Ovary (tissue), 9 donors: ENCODE data around the gene HIVEP3. TPM values are rescaled to one million over a fixed set of nuclear protein-coding genes. Genes with fewer than 3 reads are reported as not detected.
"Not testable (repeated sequence)": the region's sequence is repeated elsewhere in the genome, so short reads cannot be mapped to it uniquely, and the experiment has no call there.

Experiments
- DNase-seq, 5 donors: peaks; one replicate each; pipeline ENCODE4 v3.0.0-alpha.2; 2019 to 2020
- H3K27ac ChIP-seq, 2 donors: fragments of 200-600 bp; one replicate each; pipeline versions ENCODE4 v1.5.1 to v1.8.0; 2019 to 2022
- H3K27me3 ChIP-seq: fragments of 200-600 bp; one replicate; pipeline ENCODE4 v1.8.0; 2022
- H3K36me3 ChIP-seq: fragments of 200-600 bp; sonication (generic); one replicate; pipeline ENCODE4 v1.5.1; 2019
- H3K4me1 ChIP-seq: one replicate; pipeline ENCODE4 v1.8.1; 2013; ENCODE audit warnings: mild to moderate bottlenecking, moderate library complexity; ENCODE audit not compliant: insufficient read depth
- H3K4me3 ChIP-seq: fragments of 200-600 bp; sonication (generic); one replicate; pipeline ENCODE4 v1.5.1; 2017
- H3K9me3 ChIP-seq, 2 donors: fragments of 200-600 bp in 1 of 2; sonication (generic) in 1 of 2; one replicate each; pipeline versions ENCODE4 v1.5.1 to v1.8.1; 2013 to 2019; ENCODE audit warnings: mild to moderate bottlenecking in 1 of 2, moderate library complexity in 1 of 2
- EP300 ChIP-seq: sonication (generic); formaldehyde crosslinking; IDR thresholded peaks from one replicate; pipeline ENCODE4 v1.6.1; 2017; ENCODE audit warnings: antibody characterized with exemption
- POLR2A ChIP-seq: fragments of 450-650 bp; IDR thresholded peaks from one replicate; pipeline ENCODE4 v1.6.1; 2017; ENCODE audit warnings: antibody characterized with exemption, mild to moderate bottlenecking, moderate library complexity
- WGBS, 3 donors: extraction: QIAGEN DNeasy Blood & Tissue Kit in 1 of 3; methylation state at CpG; one replicate each; pipeline versions ENCODE4 v1.1.5 to v1.1.7; 2013 to 2017; 5-methylcytosine and 5-hydroxymethylcytosine counted together
- intact Hi-C, 4 donors: fragments of 100-400 bp; cut with DNase I; formaldehyde crosslinking; loops; one replicate each; pipeline versions ENCODE4 v1.11.0 to v1.15.1; 2022 to 2023
- polyA plus RNA-seq, 2 donors: library from polyadenylated mRNA; stranded (reverse); fragments of 200-250 nt in 1 of 2; fragments of 350-450 nt in 1 of 2; fragmentation: Illumina TruSeq in 1 of 2; extraction: RNeasy Lipid Tissue Mini Kit (QIAGEN cat#74804) in 1 of 2; gene quantifications; one replicate each; pipeline ENCODE4 v1.2.3, GENCODE V29; 2013 to 2014
- total RNA-seq, 7 donors: library from RNA; depleted of rRNA in 2 of 7; stranded (reverse); fragments of >200 nt in 2 of 7; fragmentation: NEBNext Ultra II Directional in 3 of 7; extraction: Animal tissue kit (Norgen Biotek cat#: 25700) in 3 of 7; gene quantifications; one replicate each; pipeline versions ENCODE4 v1.1.0 to v1.2.4, GENCODE V29; 2016 to 2023
- TF ChIP-seq, protein P1 (sequence below), 3 donors: fragments of 450-650 bp in 2 of 3; fragments of 200-600 bp in 1 of 3; IDR thresholded peaks; one replicate each; pipeline versions ENCODE4 v1.5.1 to v1.8.0; 2016 to 2022; ENCODE audit warnings: antibody characterized with exemption in 3 of 3, mild to moderate bottlenecking in 1 of 3
- donor health status: DM: no; HTN: no; CAD: no; lungs with moderate emphysema.
- donor health status: DM: no; HTN: no; CAD: no.
- donor health status: Bipolar disorder and iron deficiency.
- donor health status: DM: yes; HTN: yes; CAD: no.
- donor health status: DM: no; HTN: no; CAD: no.
- donor health status: DM: yes; HTN: yes; CAD: no.

Gene HIVEP3
- total and polyA plus RNA-seq, 9 donors, result 3.0 to 7.5 (median 5.2) TPM

DNA sequence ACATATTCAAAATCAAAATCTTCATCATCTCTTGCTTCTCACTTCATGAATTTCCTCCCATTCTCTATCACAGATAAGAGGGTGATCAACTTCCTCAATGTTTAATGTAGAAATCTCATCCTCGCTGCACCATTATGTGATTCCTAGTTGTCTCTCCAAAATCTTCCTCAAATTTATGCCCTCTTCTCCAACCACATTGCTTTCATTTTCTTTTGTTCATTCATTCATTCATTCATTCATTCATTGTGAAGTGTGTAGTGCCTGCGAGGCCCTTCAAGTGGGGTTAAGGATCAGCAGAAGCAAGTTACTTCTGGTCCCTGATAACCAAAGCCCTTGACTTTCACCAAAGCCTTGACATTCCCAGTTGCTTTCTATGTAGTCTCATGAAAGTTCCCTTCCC lies 33.5 kb upstream of the HIVEP3 start:
- no peaks in the 10 kb centered on the region for H3K36me3 ChIP-seq
- peaks cover 2% of the 10 kb centered on the region for H3K4me1 ChIP-seq
- intact Hi-C loops, result no loop called here
- no peak for TF ChIP-seq POLR2A
- TF ChIP-seq, protein P1, sequence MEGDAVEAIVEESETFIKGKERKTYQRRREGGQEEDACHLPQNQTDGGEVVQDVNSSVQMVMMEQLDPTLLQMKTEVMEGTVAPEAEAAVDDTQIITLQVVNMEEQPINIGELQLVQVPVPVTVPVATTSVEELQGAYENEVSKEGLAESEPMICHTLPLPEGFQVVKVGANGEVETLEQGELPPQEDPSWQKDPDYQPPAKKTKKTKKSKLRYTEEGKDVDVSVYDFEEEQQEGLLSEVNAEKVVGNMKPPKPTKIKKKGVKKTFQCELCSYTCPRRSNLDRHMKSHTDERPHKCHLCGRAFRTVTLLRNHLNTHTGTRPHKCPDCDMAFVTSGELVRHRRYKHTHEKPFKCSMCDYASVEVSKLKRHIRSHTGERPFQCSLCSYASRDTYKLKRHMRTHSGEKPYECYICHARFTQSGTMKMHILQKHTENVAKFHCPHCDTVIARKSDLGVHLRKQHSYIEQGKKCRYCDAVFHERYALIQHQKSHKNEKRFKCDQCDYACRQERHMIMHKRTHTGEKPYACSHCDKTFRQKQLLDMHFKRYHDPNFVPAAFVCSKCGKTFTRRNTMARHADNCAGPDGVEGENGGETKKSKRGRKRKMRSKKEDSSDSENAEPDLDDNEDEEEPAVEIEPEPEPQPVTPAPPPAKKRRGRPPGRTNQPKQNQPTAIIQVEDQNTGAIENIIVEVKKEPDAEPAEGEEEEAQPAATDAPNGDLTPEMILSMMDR (IDR thresholded peaks at IDR 0.05), result no peak
- no peak for TF ChIP-seq EP300
- WGBS, 3 donors, result 88 to 95% (median 91%) methylated on average over 2 of the region's 2 CpGs
- no peak for DNase-seq
- H3K27me3 ChIP-seq, result no peaks in the 10 kb centered on the region
- no peaks in the 10 kb centered on the region for H3K9me3 ChIP-seq
- H3K4me3 ChIP-seq, result no peak overlapping the region
- no peak overlapping the region for H3K27ac ChIP-seq

DNA sequence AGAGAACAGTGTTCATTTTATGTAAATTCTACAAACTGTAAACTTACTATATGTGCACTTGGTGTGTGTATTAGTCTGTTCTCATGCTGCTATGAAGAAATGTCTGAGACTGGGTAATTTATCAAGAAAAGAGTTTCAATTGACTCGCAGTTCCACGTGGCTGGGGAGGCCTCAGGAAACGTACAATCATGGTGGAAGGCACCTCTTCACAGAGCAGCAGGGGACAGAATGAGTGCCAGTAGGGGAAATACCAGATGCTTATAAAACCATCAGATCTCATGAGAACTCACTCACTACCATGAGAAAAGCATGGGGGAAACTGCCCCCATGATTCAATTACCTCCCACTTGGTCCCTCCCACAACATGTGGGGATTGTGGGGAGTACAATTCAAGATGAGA lies 32.8 kb upstream of the HIVEP3 start:
- H3K4me1 ChIP-seq, DNase-seq, H3K27me3 ChIP-seq, H3K36me3 ChIP-seq, intact Hi-C loops, H3K27ac ChIP-seq, H3K9me3 ChIP-seq, H3K4me3 ChIP-seq: not testable (repeated sequence)
- WGBS, 3 donors, result 81 to 85% (median 82%) methylated on average over 3 of the region's 3 CpGs

DNA sequence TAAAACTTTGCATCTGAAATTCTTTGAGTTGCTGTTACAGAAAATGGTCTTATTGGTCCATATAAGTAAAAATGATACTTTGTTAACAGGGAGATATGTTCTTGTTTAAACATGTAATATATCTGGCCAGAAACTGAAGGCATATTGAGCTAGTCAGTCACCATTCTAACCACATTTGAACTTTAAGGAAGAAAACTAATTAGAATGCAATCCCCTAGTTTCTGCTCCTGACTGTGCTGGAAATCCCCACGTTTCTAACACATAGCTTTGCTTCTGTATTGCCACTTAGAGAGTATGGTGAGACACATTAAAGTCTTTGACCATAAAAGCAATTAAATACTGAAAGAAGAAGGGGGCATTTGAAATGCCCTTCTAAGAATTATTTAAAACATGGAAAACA lies 32.1 kb upstream of the HIVEP3 start:
- no peak overlapping the region for H3K4me3 ChIP-seq
- 52 to 53% (median 52%) methylated on average over 1 of the region's 1 CpG for WGBS, 3 donors
- H3K27me3 ChIP-seq, result no peaks in the 10 kb centered on the region
- DNase-seq, result no peak
- TF ChIP-seq, protein P1 (IDR thresholded peaks at IDR 0.05), result no peak
- TF ChIP-seq EP300 (no peak), POLR2A (no peak)
- H3K36me3 ChIP-seq, result no peaks in the 10 kb centered on the region
- intact Hi-C loops, result no loop called here
- no peaks in the 10 kb centered on the region for H3K9me3 ChIP-seq
- no peak overlapping the region for H3K27ac ChIP-seq
- H3K4me1 ChIP-seq, result peaks cover 2% of the 10 kb centered on the region

DNA sequence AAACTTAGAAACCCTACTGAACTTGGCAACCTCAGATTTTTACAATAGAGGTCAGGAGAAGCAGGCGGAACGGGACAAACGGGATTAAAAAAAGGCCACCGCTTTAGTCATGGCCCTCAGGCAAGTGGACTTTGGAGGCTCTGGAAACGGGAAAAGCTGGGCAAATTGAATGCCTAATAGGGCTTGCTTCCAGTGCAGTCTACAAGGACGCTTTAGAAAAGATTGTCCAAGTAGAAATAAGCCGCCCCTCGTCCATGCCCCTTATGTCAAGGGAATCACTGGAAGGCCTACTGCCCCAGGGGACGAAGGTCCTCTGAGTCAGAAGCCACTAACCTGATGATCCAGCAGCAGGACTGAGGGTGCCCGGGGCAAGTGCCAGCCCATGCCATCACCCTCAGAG lies 27.2 kb upstream of the HIVEP3 start:
- H3K27ac ChIP-seq, intact Hi-C loops, H3K4me1 ChIP-seq, H3K4me3 ChIP-seq, H3K9me3 ChIP-seq, H3K36me3 ChIP-seq, H3K27me3 ChIP-seq, DNase-seq: not testable (repeated sequence)
- 89 to 94% (median 92%) methylated on average over 10 of the region's 10 CpGs for WGBS, 3 donors

DNA sequence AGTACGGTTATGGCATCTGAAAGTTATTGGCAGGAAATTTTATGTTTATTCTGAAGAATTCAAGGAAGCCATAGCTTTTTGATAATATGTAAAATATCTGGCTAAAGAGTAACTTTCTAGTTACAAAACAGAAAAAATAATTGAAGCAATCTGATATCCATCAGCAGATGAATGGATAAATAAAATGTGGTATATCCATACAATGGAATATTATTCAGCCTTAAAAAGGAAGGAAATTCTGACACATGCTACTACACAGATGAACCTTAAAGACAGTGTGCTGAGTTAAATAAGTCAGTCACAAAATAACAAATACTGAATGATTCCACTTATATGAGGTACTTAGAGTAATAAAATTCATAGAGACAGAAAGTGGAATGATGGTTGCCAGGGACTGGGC lies 25.0 kb upstream of the HIVEP3 start:
- TF ChIP-seq, protein P1 (IDR thresholded peaks at IDR 0.05), result no peak
- TF ChIP-seq EP300 (no peak), POLR2A (no peak)
- no peaks in the 10 kb centered on the region for H3K36me3 ChIP-seq
- DNase-seq, result no peak
- H3K4me1 ChIP-seq, result no peaks in the 10 kb centered on the region
- no peaks in the 10 kb centered on the region for H3K27me3 ChIP-seq
- 90 to 94% (median 91%) methylated on average over 1 of the region's 1 CpG for WGBS, 3 donors
- no peaks in the 10 kb centered on the region for H3K9me3 ChIP-seq
- H3K27ac ChIP-seq, result no peak overlapping the region
- H3K4me3 ChIP-seq, result no peak overlapping the region
- intact Hi-C loops, result no loop called here

DNA sequence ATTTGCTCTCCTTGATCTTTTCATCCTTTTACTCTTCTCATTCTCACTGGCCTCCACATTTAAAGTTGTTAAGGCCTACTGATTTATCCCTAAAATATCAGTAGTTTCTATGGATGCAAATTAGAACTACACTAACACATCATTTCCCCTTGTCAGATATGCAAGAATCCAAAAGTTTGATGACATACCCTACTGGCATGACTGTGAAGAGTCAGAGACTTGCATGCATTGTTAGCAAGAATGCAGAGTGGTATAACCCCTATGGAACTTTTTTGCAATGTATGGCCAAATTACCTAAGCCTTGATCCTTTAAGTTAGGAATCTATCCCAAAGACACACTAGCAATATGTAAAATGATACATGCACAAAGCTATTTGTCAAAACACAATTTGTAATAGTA lies 23.6 kb upstream of the HIVEP3 start:
- H3K27ac ChIP-seq, result no peak overlapping the region
- intact Hi-C loops, result no loop called here

More for the DNA sequence above, 23.6 kb upstream of the HIVEP3 start:
- H3K4me1 ChIP-seq, result no peaks in the 10 kb centered on the region
- H3K9me3 ChIP-seq, result no peaks in the 10 kb centered on the region
- no peak overlapping the region for H3K4me3 ChIP-seq
- no peak for DNase-seq
- H3K27me3 ChIP-seq, result no peaks in the 10 kb centered on the region
- no peaks in the 10 kb centered on the region for H3K36me3 ChIP-seq
- TF ChIP-seq EP300, result no peak
- TF ChIP-seq, protein P1 (IDR thresholded peaks at IDR 0.05), result no peak
